LNCAP (cell line): ENCODE data around the gene RMRP.

Experiments
- CTCF ChIP-seq: fragments of 450-650 bp; IDR thresholded peaks from 2 replicates; pipeline ENCODE4 v1.5.1; 2017; ENCODE audit warnings: mild to moderate bottlenecking

RMRP gene

DNA sequence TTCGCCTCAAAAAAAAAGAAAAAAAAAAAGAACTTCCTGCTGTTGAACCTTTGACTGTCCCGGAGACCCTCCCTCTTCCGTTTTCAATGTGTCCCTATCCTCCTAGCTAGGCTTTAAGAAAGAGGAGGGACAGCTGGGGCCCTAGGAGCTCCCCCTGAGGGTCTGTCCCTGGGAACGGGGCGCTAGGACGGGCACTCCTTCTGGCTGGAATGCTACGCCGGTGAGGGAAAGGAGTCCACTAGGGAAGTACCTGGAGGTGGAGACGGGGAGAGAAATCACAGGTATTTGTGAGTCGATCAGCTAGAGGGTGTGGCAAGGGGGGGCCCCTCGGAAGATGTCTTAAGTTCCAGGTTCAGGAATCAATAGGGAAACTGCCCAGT, 11.7 kb downstream of the RMRP start:
- no peak for TF ChIP-seq CTCF

GRCh38 chr9:35643046-35643445, 14.8 kb downstream of the RMRP start:
- TF ChIP-seq CTCF: no peak

DNA sequence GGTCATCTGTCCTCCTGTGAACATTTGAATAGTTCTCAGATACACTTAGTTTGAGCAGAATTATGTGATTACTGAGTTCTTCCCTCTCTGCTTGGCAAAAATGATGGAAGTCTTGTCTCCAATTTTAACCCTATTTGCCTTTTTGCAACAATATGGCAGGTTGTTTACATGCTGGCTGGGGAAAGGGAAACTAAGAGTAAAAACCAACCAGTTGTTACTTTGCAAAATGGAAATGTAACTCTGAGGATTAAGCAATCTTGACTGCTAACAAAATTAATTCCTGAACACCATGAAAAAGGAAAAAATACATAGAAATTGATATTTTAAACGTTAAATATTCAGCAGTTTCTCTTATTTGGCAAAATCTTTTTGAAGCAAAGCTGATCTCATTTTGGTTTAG, 18.2 kb downstream of the RMRP start:
- TF ChIP-seq CTCF: no peak

- no peak for TF ChIP-seq CTCF
These were observed 21.5 kb downstream of the RMRP start for GRCh38 chr9:35636135-35636876.

DNA sequence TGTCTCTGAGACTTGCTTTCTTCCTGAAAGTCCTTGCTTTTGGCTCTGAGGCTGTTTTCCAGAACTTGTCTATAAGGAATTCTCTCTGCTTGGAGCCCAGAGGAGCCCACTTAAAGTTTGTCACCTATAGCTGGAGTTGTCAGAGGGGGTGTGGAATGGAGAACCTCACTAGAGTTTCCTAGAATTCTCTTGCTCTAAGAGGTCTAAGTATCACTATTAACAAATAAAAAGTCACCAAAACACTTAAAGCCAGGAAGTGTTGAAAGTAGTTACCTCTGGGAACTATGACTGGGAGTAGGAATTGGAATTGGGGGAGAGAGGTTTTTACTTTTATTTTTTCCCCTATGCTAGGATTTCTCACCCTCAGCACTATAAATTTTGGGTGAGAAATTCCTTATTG, 22.1 kb downstream of the RMRP start:
- TF ChIP-seq CTCF: no peak

DNA sequence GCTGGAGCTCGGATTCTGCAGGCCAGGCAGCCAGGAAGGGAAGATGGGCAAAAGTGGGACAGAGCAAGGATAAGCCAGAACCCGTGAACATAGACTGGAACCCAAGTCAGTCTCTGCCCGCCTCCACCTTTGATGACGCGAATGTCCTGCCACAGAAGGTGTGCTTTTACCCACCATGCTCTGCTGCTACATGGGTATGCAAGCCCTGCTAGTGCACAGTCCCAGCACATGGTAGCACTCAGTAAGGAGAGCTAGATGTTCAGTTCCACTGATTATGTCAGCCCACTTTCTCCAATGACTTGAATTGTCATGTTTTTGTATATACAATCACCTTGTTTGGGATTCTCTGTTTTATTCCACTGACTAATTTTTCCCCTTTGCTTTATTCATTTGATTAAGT, 28.2 kb downstream of the RMRP start:
- TF ChIP-seq CTCF: no peak

GRCh38 chr9:35628389-35628991, 29.3 kb downstream of the RMRP start:
- no peak for TF ChIP-seq CTCF

DNA sequence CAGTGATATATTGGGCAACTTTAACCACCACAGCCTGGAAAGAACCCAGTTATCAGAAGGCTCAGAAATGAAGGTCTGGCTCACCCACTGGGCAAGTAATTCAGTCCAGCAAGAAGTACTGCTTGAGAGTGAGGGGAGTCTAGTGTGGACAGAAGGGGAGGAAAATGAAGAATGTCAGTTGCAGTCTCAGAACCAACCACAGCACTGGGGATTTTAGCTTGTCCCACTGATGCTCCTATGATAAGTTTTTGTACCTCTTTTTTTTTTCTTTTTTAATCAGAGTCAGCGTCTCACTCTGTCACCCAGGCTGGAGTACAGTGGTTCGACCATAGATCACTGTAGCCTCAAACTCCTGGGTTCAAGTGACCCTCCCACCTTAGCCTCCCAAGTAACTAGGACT, 30.2 kb downstream of the RMRP start:
- TF ChIP-seq CTCF: no peak
